Calu3 (cell line): ENCODE results near the gene MYO18B. TPM values are rescaled to one million over a fixed set of nuclear protein-coding genes. Genes with fewer than 3 reads are reported as not detected.

ENCODE experiments used
- BruUV-seq: library from RNA; stranded (reverse); fragments of 400-500 nt; replicated peaks from 2 replicates; lab custom pipeline; 2021; lab: Mats Ljungman, UMichigan
- CTCF ChIA-PET: fragments of 300-600 bp; sonication (Branson Sonifier 250); formaldehyde crosslinking; loops from one replicate; lab custom pipeline; 2022; ENCODE audit warnings: antibody characterized with exemption; lab: Charles Lee
- DNase-seq: peaks from one replicate; pipeline ENCODE4 v3.0.0; 2022
- H3K27ac Mint-ChIP-seq: one replicate; pipeline ENCODE4 v1.8.0; 2022; ENCODE audit warnings: mixed read lengths; ENCODE audit not compliant: unreplicated experiment
- H3K27me3 Mint-ChIP-seq: one replicate; pipeline ENCODE4 v1.8.0; 2022; ENCODE audit warnings: mixed read lengths; ENCODE audit not compliant: unreplicated experiment
- H3K36me3 Mint-ChIP-seq: one replicate; pipeline ENCODE4 v1.8.0; 2022; ENCODE audit warnings: mild to moderate bottlenecking, moderate library complexity, mixed read lengths; ENCODE audit not compliant: insufficient read depth, unreplicated experiment
- H3K4me1 Mint-ChIP-seq: one replicate; pipeline ENCODE4 v1.8.0; 2022; ENCODE audit warnings: mild to moderate bottlenecking, low read depth, mixed read lengths; ENCODE audit not compliant: unreplicated experiment
- H3K4me3 Mint-ChIP-seq: one replicate; pipeline ENCODE4 v1.8.0; 2022; ENCODE audit warnings: mild to moderate bottlenecking, low read depth, moderate library complexity, mixed read lengths; ENCODE audit not compliant: unreplicated experiment
- H3K9me3 Mint-ChIP-seq: one replicate; pipeline ENCODE4 v1.8.0; 2022; ENCODE audit warnings: low read depth, mixed read lengths; ENCODE audit not compliant: unreplicated experiment
- intact Hi-C: fragments of 100-400 bp; cut with micrococcal nuclease; formaldehyde crosslinking; loops from one replicate; pipeline ENCODE4 v1.10.0; 2022; ENCODE audit not compliant: unreplicated experiment
- total RNA-seq: library from RNA; stranded (reverse); gene quantifications from 2 replicates; pipeline ENCODE4 v1.2.3, GENCODE V29; 2022
- TF ChIP-seq, protein P1 (sequence below): fragments of 200-600 bp; IDR thresholded peaks from one replicate; pipeline ENCODE4 v1.8.0; 2022; ENCODE audit warnings: antibody characterized with exemption; ENCODE audit not compliant: unreplicated experiment

Gene MYO18B
- total RNA-seq, 1 experiment from 2014 or later: 0.59 TPM

DNA sequence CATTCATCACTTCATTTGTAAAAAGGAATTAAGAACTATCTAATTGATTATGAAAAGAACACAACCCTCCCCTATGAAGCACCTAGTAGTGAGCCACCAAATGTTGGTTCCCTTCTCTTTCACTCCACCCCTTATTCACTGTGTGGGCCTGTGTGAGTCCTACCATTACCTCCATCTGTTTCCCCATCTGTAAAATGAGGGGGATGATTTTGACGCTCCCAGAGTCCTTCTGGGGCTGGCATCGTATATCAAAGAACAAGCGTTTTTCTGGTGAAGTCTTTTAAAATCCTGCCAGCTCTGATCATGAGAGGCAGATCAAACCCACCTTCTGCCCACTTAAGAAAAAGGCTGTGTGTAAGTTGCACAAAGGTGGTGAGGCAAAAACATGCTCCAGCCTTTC is 330.6 kb downstream of the MYO18B start:
- Mint-ChIP-seq H3K9me3 (no peaks in the 10 kb centered on the region), H3K4me1 (no peaks in the 10 kb centered on the region), H3K27ac (no peak overlapping the region), H3K36me3 (no peaks in the 10 kb centered on the region), H3K4me3 (no peak overlapping the region), H3K27me3 (peaks cover 69% of the 10 kb centered on the region)
- CTCF ChIA-PET: no interaction called here
- intact Hi-C loops: no loop called here
- DNase-seq: no peak
- TF ChIP-seq, protein P1, sequence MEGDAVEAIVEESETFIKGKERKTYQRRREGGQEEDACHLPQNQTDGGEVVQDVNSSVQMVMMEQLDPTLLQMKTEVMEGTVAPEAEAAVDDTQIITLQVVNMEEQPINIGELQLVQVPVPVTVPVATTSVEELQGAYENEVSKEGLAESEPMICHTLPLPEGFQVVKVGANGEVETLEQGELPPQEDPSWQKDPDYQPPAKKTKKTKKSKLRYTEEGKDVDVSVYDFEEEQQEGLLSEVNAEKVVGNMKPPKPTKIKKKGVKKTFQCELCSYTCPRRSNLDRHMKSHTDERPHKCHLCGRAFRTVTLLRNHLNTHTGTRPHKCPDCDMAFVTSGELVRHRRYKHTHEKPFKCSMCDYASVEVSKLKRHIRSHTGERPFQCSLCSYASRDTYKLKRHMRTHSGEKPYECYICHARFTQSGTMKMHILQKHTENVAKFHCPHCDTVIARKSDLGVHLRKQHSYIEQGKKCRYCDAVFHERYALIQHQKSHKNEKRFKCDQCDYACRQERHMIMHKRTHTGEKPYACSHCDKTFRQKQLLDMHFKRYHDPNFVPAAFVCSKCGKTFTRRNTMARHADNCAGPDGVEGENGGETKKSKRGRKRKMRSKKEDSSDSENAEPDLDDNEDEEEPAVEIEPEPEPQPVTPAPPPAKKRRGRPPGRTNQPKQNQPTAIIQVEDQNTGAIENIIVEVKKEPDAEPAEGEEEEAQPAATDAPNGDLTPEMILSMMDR: no peak
- no TSS peak for BruUV-seq

DNA sequence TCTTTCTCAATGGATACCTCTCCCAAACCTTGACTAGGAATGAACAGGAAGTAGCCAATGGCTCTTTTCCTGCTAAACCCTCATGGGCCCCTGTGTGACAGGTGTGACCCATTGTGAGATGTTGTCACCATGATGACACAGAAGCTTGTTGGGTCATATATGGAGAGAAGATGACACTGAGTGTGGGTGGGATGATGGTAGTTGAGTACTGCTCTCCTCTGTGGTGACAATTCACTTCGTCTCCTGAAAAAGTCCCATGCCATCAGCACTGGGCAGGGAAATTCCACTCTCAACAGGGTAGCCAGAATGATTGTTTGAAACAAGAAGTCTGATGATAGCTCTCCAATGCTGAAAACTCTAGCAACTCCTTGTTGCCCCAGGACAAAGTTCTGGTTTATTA is 333.3 kb downstream of the MYO18B start:
- no TSS peak for BruUV-seq
- H3K9me3 Mint-ChIP-seq: no peaks in the 10 kb centered on the region
- DNase-seq: no peak
- TF ChIP-seq, protein P1: no peak
- H3K4me3 Mint-ChIP-seq: no peak overlapping the region
- H3K27me3 Mint-ChIP-seq: peaks cover 52% of the 10 kb centered on the region
- CTCF ChIA-PET: no interaction called here
- intact Hi-C loops: no loop called here
- no peaks in the 10 kb centered on the region for H3K36me3 Mint-ChIP-seq
- H3K4me1 Mint-ChIP-seq: no peaks in the 10 kb centered on the region
- H3K27ac Mint-ChIP-seq: no peak overlapping the region

DNA sequence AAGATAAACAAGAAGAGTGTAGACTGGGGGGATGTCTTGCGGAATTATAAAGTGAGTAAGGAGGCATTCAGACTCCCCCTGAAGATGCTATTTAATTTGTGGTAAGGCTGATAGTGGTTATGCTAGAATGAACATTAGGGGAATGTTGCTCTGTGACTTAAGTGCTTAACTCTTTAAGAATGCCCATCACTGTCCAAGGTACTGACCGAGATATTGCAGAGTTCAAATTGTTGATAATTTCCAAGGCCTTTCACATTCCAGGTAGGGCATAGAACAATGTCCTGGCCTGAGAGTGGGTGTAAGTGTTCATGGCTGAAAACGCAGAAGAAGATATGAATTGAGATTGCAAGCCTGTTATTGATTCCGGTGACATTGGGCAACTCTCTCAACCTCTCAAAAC is 337.0 kb downstream of the MYO18B start:
- intact Hi-C loops: no loop called here
- H3K4me3 Mint-ChIP-seq: no peak overlapping the region
- H3K27ac Mint-ChIP-seq: no peak overlapping the region
- TF ChIP-seq, protein P1: no peak
- no peaks in the 10 kb centered on the region for H3K9me3 Mint-ChIP-seq
- peaks cover 17% of the 10 kb centered on the region for H3K27me3 Mint-ChIP-seq
- DNase-seq: no peak
- no peaks in the 10 kb centered on the region for H3K36me3 Mint-ChIP-seq
- H3K4me1 Mint-ChIP-seq: no peaks in the 10 kb centered on the region
- CTCF ChIA-PET: no interaction called here
- no TSS peak for BruUV-seq

Other genes starting within 250 kb of the MYO18B start
- gene GRK3, start 177.5 kb upstream of the MYO18B start, total RNA-seq: 10.1 and 12.0 TPM in 2 replicates